Measurements from ENCODE around the gene USP33.

DNA sequence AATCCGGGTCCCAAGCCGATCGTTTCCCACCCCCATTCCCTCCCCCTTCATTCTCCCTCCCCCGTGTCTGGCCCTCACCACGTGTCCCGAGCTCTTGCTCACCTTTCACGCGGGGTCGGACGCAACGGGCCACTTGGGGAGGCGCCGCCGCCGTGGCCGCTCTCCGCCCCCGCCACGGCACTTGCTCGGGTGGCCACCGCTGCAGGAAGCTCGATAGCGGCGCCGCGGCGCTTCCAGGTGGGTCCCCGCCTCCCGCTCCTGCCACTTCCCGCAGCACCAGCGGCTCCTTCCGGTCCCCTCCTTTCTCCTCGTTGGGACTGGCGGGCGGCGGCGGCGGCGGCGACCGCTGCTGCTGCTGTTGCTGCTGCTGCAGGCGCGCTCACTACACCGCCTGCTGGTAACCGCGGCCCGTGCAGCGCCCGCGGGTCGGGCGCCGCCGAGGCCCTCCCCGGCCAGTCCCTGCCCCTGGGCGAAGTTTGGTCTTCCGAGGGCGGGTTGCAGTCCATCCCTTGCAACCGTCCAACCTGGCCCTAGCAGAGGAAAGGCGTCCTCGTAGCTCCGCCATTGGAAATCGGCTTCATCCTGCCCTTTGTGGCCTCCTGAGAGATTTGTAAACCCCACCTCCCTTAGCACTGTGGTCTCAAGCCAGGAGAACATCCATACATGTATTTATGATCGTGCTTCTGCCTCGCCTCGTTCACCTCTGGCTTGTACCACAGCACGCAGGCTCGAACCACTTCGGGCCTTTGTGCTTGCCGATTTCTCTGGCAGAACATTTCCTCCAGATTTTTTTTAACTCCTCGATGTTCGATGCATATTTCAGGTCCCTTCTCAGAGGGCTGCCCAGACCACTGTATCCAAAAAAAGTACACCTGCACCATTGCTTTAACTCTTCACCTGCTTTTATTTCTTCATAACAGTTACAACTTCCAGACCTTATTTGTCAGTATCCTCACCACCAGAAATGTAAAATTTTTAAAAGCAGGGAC lies 76.2 kb downstream of the USP33 start:
- peak in 1 of 4 donors; percentile 7 for TF ChIP-seq POLR2A (IDR thresholded peaks at IDR 0.05)
- TF ChIP-seq EP300 (IDR thresholded peaks at IDR 0.05): no peak
- TF ChIP-seq POLR2AphosphoS5 (IDR thresholded peaks at IDR 0.05): peak; percentile 22 to 87 (median 76)
- TF ChIP-seq CTCF (IDR thresholded peaks at IDR 0.05): peak in 5 of 7 experiments; percentile 65 to 95 (median 87)
